ENCODE data around the gene GDI2. TPM values are rescaled to one million over a fixed set of nuclear protein-coding genes. Genes with fewer than 3 reads are reported as not detected.

The GDI2 gene
- total RNA-seq, 4 donors from 2014 or later = 186 to 294 (median 225) TPM

GRCh38 chr10:5776136-5776880 is 36.9 kb downstream of the GDI2 start:
- 20 to 32% methylated on average over 3 to 7 of the region's 7 CpGs for WGBS, 2 donors (ENCODE audit: low coverage in 1 of 2)
- peak; percentile 36 for ATAC-seq
- TF ChIP-seq EP300 (IDR thresholded peaks at IDR 0.05) (no peak), CTCF (IDR thresholded peaks at IDR 0.05) (peak in 2 of 4 experiments; percentile 32 to 33), POLR2AphosphoS5 (IDR thresholded peaks at IDR 0.05) (no peak), POLR2A (IDR thresholded peaks at IDR 0.05) (no peak)

GRCh38 chr10:5775685-5776084 is 37.5 kb downstream of the GDI2 start:
- 80% methylated on average over 12 of the region's 16 CpGs; no CpG with 5 or more reads in 1 of the 2 donors for WGBS, 2 donors (ENCODE audit: low coverage in 1 of 2)
- Histone ChIP-seq H3K9me3 (no peaks in the 10 kb centered on the region), H3K4me3 (no peak overlapping the region), H3K36me3 (peaks cover 0 to 27% of the 10 kb centered on the region in 2 donors), H3K27ac (peak overlapping the region; percentile 6 to 72 (median 59)), H3K4me1 (peaks cover 6 to 36% (median 18%) of the 10 kb centered on the region in 3 donors), H3K27me3 (no peaks in the 10 kb centered on the region)
- ATAC-seq = no peak
- no peak for TF ChIP-seq POLR2AphosphoS5 (IDR thresholded peaks at IDR 0.05)
- no peak for TF ChIP-seq EP300 (IDR thresholded peaks at IDR 0.05)
- no peak for TF ChIP-seq POLR2A (IDR thresholded peaks at IDR 0.05)
- no peak for TF ChIP-seq CTCF (IDR thresholded peaks at IDR 0.05)

More at GRCh38 chr10:5776136-5776880, 36.9 kb downstream of the GDI2 start:
- Histone ChIP-seq H3K9me3 (no peaks in the 10 kb centered on the region), H3K27me3 (no peaks in the 10 kb centered on the region), H3K27ac (peak overlapping the region; percentile 6 to 72 (median 59)), H3K4me1 (peaks cover 6 to 36% (median 18%) of the 10 kb centered on the region in 3 donors), H3K36me3 (peaks cover 0 to 25% of the 10 kb centered on the region in 2 donors), H3K4me3 (no peak overlapping the region)

- ATAC-seq = no peak
- peak overlapping the region; percentile 6 to 72 (median 59) for H3K27ac ChIP-seq
Observed at GRCh38 chr10:5774987-5775620, 38.1 kb downstream of the GDI2 start.

DNA sequence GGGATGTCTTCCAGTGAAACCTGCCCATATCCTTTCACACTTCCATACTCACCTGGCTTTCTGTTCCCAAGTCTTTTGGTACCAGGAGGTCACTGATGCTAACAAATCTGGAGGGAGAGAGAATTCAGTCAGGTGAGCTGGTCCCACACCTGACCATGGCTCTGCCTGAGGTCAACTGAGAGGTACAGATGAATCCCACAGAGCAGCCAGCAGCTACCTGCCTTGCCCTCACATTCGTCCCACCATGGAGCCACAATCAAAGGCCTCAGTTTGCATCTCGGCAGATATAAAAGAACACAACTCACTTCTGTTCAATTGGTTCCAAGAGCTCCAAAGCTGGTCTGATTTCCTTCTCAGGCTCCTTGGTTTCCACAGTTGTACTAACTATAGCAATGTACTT is 47.0 kb downstream of the GDI2 start:
- TF ChIP-seq POLR2A (IDR thresholded peaks at IDR 0.05) = no peak
- no peak for TF ChIP-seq CTCF (IDR thresholded peaks at IDR 0.05)
- TF ChIP-seq EP300 (IDR thresholded peaks at IDR 0.05) = no peak
- no peak for TF ChIP-seq POLR2AphosphoS5 (IDR thresholded peaks at IDR 0.05)
- 92% methylated on average over 2 of the region's 2 CpGs; no CpG with 5 or more reads in 1 of the 2 donors for WGBS, 2 donors (ENCODE audit: low coverage in 1 of 2)
- peaks cover 6 to 91% of the 10 kb centered on the region in 2 donors for H3K36me3 ChIP-seq

More at GRCh38 chr10:5774987-5775620, 38.1 kb downstream of the GDI2 start:
- no peaks in the 10 kb centered on the region for H3K27me3 ChIP-seq
- 90% methylated on average over 3 to 5 of the region's 8 CpGs for WGBS, 2 donors (ENCODE audit: low coverage in 1 of 2)
- H3K36me3 ChIP-seq = peaks cover 0 to 31% of the 10 kb centered on the region in 2 donors
- no peaks in the 10 kb centered on the region for H3K9me3 ChIP-seq
- TF ChIP-seq CTCF (IDR thresholded peaks at IDR 0.05) (no peak), POLR2A (IDR thresholded peaks at IDR 0.05) (no peak), EP300 (IDR thresholded peaks at IDR 0.05) (no peak), POLR2AphosphoS5 (IDR thresholded peaks at IDR 0.05) (no peak)
- H3K4me3 ChIP-seq = no peak overlapping the region
- H3K4me1 ChIP-seq = peaks cover 6 to 36% (median 18%) of the 10 kb centered on the region in 3 donors

More for the DNA sequence above, 47.0 kb downstream of the GDI2 start:
- no peak for ATAC-seq
- no peak overlapping the region for H3K27ac ChIP-seq
- no peak overlapping the region for H3K4me3 ChIP-seq
- no peaks in the 10 kb centered on the region for H3K4me1 ChIP-seq
- H3K9me3 ChIP-seq = no peaks in the 10 kb centered on the region
- no peaks in the 10 kb centered on the region for H3K27me3 ChIP-seq
